T-helper 1 cell treated with Interleukin-12 subunit alpha and Interleukin-12 subunit beta and Interleukin-4 antibody, amounts not matched to agents 30 ng/mL and 1 ng/mL, for 36 hours (primary cell): ENCODE data around the gene TMEM43. TPM values are rescaled to one million over a fixed set of nuclear protein-coding genes. Genes with fewer than 3 reads are reported as not detected.

ENCODE experiments used
- intact Hi-C: fragments of 100-400 bp; cut with micrococcal nuclease; formaldehyde crosslinking; loops from one replicate; pipeline ENCODE4 v1.15.1; 2024
- total RNA-seq: library from RNA; stranded (reverse); gene quantifications from 2 replicates; pipeline ENCODE4 v1.2.3, GENCODE V29; 2022

Gene TMEM43
- total RNA-seq, 1 donor from 2014 or later = 48.2 TPM

GRCh38 chr3:14150078-14150477 lies 25.2 kb downstream of the TMEM43 start:
- intact Hi-C loops = no loop called here

GRCh38 chr3:14150491-14151230 lies 25.8 kb downstream of the TMEM43 start:
- intact Hi-C loops = no loop called here

GRCh38 chr3:14151471-14152083 lies 26.7 kb downstream of the TMEM43 start:
- intact Hi-C loops = no loop called here

- intact Hi-C loops = no loop called here
These were observed 27.5 kb downstream of the TMEM43 start for GRCh38 chr3:14152233-14152962.

GRCh38 chr3:14152963-14153355 lies 28.1 kb downstream of the TMEM43 start:
- intact Hi-C loops = no loop called here

- intact Hi-C loops = no loop called here
These were observed 28.8 kb downstream of the TMEM43 start for GRCh38 chr3:14153663-14154062.

GRCh38 chr3:14154276-14154675 lies 29.4 kb downstream of the TMEM43 start:
- intact Hi-C loops = no loop called here

- intact Hi-C loops = no loop called here
These were observed 30.1 kb downstream of the TMEM43 start for GRCh38 chr3:14154895-14155440.

- intact Hi-C loops = no loop called here
These were observed 31.3 kb downstream of the TMEM43 start for GRCh38 chr3:14156201-14156600.

- intact Hi-C loops = no loop called here
These were observed 32.1 kb downstream of the TMEM43 start for GRCh38 chr3:14156843-14157561.

GRCh38 chr3:14157951-14158350 lies 33.1 kb downstream of the TMEM43 start:
- intact Hi-C loops = no loop called here

- intact Hi-C loops = no loop called here
These were observed 33.5 kb downstream of the TMEM43 start for GRCh38 chr3:14158370-14158769.

- intact Hi-C loops = no loop called here
These were observed 34.6 kb downstream of the TMEM43 start for GRCh38 chr3:14159426-14159825.

- intact Hi-C loops = no loop called here
These were observed 36.4 kb downstream of the TMEM43 start for GRCh38 chr3:14161282-14161681.

- intact Hi-C loops = no loop called here
These were observed 37.3 kb downstream of the TMEM43 start for GRCh38 chr3:14162178-14162577.

- intact Hi-C loops = no loop called here
These were observed 42.2 kb downstream of the TMEM43 start for GRCh38 chr3:14166877-14167603.

GRCh38 chr3:14169435-14169834 lies 44.6 kb downstream of the TMEM43 start:
- intact Hi-C loops = no loop called here

- intact Hi-C loops = loop anchor here (10.0 kb wide), 1 partner anchor 1205 kb away; no protein-coding TSS in a partner anchor
These were observed 45.0 kb downstream of the TMEM43 start for GRCh38 chr3:14169871-14170270.

- intact Hi-C loops = loop anchor here (10.0 kb wide), 1 partner anchor 1206 kb away; no protein-coding TSS in a partner anchor
These were observed 45.8 kb downstream of the TMEM43 start for GRCh38 chr3:14170531-14171159.

GRCh38 chr3:14172496-14172895 lies 47.6 kb downstream of the TMEM43 start:
- intact Hi-C loops = loop anchor here (10.0 kb wide), 1 partner anchor 1208 kb away; no protein-coding TSS in a partner anchor
